Spleen (tissue), 7 donors: ENCODE data around the gene LMCD1.

Experiments
- CTCF ChIP-seq, 11 experiments: fragments of 200-600 bp in 7 of 11; fragments of 450-650 bp in 4 of 11; sonication (generic) in 4 of 11; IDR thresholded peaks in 8 of 11; conservative IDR thresholded peaks in 3 of 11; 1 replicate in 7 of 11; 2 replicates in 4 of 11; pipeline versions ENCODE4 v1.4.0 to v1.8.0; 2016 to 2021; ENCODE audit warnings: antibody characterized with exemption in 11 of 11, inconsistent platforms in 4 of 11, mild to moderate bottlenecking in 1 of 11
- POLR2A ChIP-seq, 3 donors: fragments of 450-650 bp; IDR thresholded peaks; one replicate each; pipeline ENCODE4 v1.5.1; 2017; ENCODE audit warnings: antibody characterized with exemption in 3 of 3, mild to moderate bottlenecking in 1 of 3
- POLR2AphosphoS5 ChIP-seq, 3 donors: sonication (generic); formaldehyde crosslinking; IDR thresholded peaks; one replicate each; pipeline ENCODE4 v1.5.1; 2017; ENCODE audit warnings: antibody characterized with exemption in 3 of 3
- donor health status: DM: no; HTN: no; CAD: no; lungs with moderate emphysema.
- donor health status: DM: no; HTN: no; CAD: no.
- donor health status: DM: no; HTN: no; CAD: no.

- TF ChIP-seq CTCF (IDR thresholded peaks at IDR 0.05 in 8 of 11, conservative IDR thresholded peaks at IDR 0.05 in 3 of 11) (no peak), POLR2AphosphoS5 (IDR thresholded peaks at IDR 0.05) (no peak), POLR2A (IDR thresholded peaks at IDR 0.05) (no peak)
Observed at GRCh38 chr3:8485943-8486342, 15.7 kb upstream of the LMCD1 start.
